OCI-LY7 (cell line): ENCODE data around the gene UBE3D. TPM values are rescaled to one million over a fixed set of nuclear protein-coding genes. Genes with fewer than 3 reads are reported as not detected.

Source experiments
- BruUV-seq: library from RNA; stranded (reverse); fragments of 400-500 nt; replicated peaks from 2 replicates; lab custom pipeline; 2021; lab: Mats Ljungman, UMichigan
- CTCF ChIA-PET: fragments of 300-600 bp; sonication (Branson Sonifier 250); formaldehyde crosslinking; loops from one replicate; lab custom pipeline; 2022; ENCODE audit warnings: antibody characterized with exemption; ENCODE audit not compliant: unreplicated experiment; lab: Charles Lee
- POLR2A ChIA-PET: fragments of 300-600 bp; sonication (Branson Sonifier 250); formaldehyde crosslinking; loops from one replicate; lab custom pipeline; 2022; ENCODE audit warnings: antibody characterized with exemption; lab: Charles Lee
- DNase-seq: peaks from one replicate; pipeline ENCODE4 v3.0.0-alpha.2; 2015; ENCODE audit warnings: low spot score
- H2AFZ ChIP-seq: fragments of 200-600 bp; sonication (generic), shearing (Covaris generic); 2 replicates; pipeline ENCODE4 v1.6.1; 2014; ENCODE audit warnings: mild to moderate bottlenecking, antibody characterized with exemption, low read length, moderate library complexity
- H3K27ac ChIP-seq: fragments of 200-600 bp; sonication (generic); 2 replicates; pipeline ENCODE4 v1.5.1; 2014; ENCODE audit warnings: mixed run types, low read depth, mild to moderate bottlenecking, moderate library complexity, low read length, inconsistent platforms; ENCODE audit not compliant: poor library complexity, severe bottlenecking
- H3K36me3 ChIP-seq: fragments of 200-600 bp; sonication (generic); 2 replicates; pipeline ENCODE4 v1.6.1; 2014; ENCODE audit warnings: mild to moderate bottlenecking, antibody characterized with exemption, low read length, moderate library complexity, mixed read lengths; ENCODE audit not compliant: insufficient read depth
- H3K4me1 ChIP-seq: fragments of 200-600 bp; sonication (generic); 2 replicates; pipeline ENCODE4 v1.5.1; 2014; ENCODE audit warnings: mild to moderate bottlenecking, low read length; ENCODE audit not compliant: insufficient read depth, poor library complexity, severe bottlenecking
- H3K4me2 ChIP-seq: fragments of 200-600 bp; sonication (generic); 2 replicates; pipeline ENCODE4 v1.6.1; 2014; ENCODE audit warnings: mild to moderate bottlenecking, low read length
- H3K4me3 ChIP-seq: fragments of 200-600 bp; sonication (generic); 2 replicates; pipeline ENCODE4 v1.5.1; 2014; ENCODE audit warnings: mild to moderate bottlenecking, low read depth, low read length; ENCODE audit not compliant: poor library complexity, severe bottlenecking
- H3K79me2 ChIP-seq: fragments of 200-600 bp; sonication (generic); 2 replicates; pipeline ENCODE4 v1.6.1; 2016; ENCODE audit warnings: low read depth, mild to moderate bottlenecking, low read length, moderate library complexity, mixed read lengths; ENCODE audit not compliant: insufficient read depth
- H3K9me2 ChIP-seq: fragments of 200-600 bp; sonication (generic); 2 replicates; pipeline ENCODE4 v1.6.1; 2016; ENCODE audit warnings: mild to moderate bottlenecking, low read length, mixed read lengths; ENCODE audit not compliant: insufficient read depth
- H3K9me3 ChIP-seq: fragments of 200-600 bp; sonication (generic); 2 replicates; pipeline ENCODE4 v1.6.1; 2014; ENCODE audit warnings: mild to moderate bottlenecking, mixed run types, low read length, mixed read lengths
- H4K20me1 ChIP-seq: fragments of 200-600 bp; sonication (generic); 2 replicates; pipeline ENCODE4 v1.6.1; 2014; ENCODE audit warnings: mild to moderate bottlenecking, antibody characterized with exemption, low read length, moderate library complexity, mixed read lengths; ENCODE audit not compliant: insufficient read depth
- EZH2phosphoT487 ChIP-seq: fragments of 200-600 bp; sonication (generic); IDR thresholded peaks from 2 replicates; pipeline ENCODE4 v1.6.1; 2018; ENCODE audit warnings: low read depth, borderline replicate concordance, mild to moderate bottlenecking, mixed run types, antibody characterized with exemption, low read length, moderate library complexity, mixed read lengths
- intact Hi-C: fragments of 100-400 bp; cut with micrococcal nuclease; formaldehyde crosslinking; loops from one replicate; pipeline ENCODE4 v1.10.0; 2022; ENCODE audit not compliant: unreplicated experiment
- total RNA-seq, 2 experiments: library from RNA; depleted of rRNA in 1 of 2; stranded (reverse); fragments of >200 nt in 1 of 2; shearing (Covaris generic) in 1 of 2; gene quantifications; 2 replicates each; pipeline ENCODE4 v1.2.3, GENCODE V29; 2014 to 2022
- TF ChIP-seq, protein P1 (sequence below): fragments of 200-600 bp; sonication (generic); conservative IDR thresholded peaks from 2 replicates; pipeline ENCODE4 v1.5.1; 2014; ENCODE audit warnings: mild to moderate bottlenecking, antibody characterized with exemption, low read length, moderate library complexity, mixed read lengths

Gene UBE3D
- total RNA-seq, 2 experiments from 2014 or later: 11.0 to 15.1 TPM

DNA sequence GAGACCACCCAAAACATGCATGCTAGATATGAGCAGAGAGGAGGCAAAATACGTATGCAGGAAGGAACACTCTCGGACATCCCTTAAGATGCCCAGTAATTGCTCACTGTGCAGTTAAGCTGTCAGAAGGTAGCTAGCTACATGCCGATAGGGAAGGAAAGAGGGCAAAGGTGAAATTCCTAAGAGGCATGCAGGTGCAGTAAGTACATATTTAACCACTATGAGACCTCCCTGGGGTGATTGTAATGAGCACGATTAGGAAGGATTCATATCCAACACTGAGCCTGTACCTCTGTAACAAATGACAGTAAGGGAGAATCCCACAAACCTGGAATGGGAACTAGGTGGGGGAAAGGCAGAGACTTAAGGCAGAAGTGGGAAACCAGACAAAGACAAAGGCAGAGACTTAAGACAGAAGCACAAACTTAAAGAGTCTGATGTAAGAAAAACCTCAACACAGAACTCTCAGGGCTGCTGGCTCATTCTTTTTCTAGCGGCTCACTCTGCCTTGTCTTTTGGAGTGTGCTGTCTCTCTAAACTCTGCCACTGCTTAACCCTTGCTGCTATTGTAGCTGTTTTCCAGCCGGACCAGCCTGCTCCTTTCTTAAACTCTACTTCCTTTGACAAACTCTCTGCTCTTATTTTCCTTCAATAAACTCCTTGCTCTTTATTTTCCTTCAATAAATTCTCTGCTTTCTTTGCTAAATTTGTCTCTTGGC lies 148.1 kb downstream of the UBE3D start:
- no peaks in the 10 kb centered on the region for H3K79me2 ChIP-seq
- no peak for DNase-seq
- no peaks in the 10 kb centered on the region for H3K36me3 ChIP-seq
- H3K27ac ChIP-seq: no peak overlapping the region
- no peak overlapping the region for H2AFZ ChIP-seq
- CTCF ChIA-PET: no interaction called here
- H4K20me1 ChIP-seq: no peaks in the 10 kb centered on the region
- H3K9me2 ChIP-seq: no peaks in the 10 kb centered on the region
- no TSS peak for BruUV-seq
- no peak for TF ChIP-seq EZH2phosphoT487
- TF ChIP-seq, protein P1, sequence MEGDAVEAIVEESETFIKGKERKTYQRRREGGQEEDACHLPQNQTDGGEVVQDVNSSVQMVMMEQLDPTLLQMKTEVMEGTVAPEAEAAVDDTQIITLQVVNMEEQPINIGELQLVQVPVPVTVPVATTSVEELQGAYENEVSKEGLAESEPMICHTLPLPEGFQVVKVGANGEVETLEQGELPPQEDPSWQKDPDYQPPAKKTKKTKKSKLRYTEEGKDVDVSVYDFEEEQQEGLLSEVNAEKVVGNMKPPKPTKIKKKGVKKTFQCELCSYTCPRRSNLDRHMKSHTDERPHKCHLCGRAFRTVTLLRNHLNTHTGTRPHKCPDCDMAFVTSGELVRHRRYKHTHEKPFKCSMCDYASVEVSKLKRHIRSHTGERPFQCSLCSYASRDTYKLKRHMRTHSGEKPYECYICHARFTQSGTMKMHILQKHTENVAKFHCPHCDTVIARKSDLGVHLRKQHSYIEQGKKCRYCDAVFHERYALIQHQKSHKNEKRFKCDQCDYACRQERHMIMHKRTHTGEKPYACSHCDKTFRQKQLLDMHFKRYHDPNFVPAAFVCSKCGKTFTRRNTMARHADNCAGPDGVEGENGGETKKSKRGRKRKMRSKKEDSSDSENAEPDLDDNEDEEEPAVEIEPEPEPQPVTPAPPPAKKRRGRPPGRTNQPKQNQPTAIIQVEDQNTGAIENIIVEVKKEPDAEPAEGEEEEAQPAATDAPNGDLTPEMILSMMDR: no peak
- no peaks in the 10 kb centered on the region for H3K9me3 ChIP-seq
- no peak overlapping the region for H3K4me2 ChIP-seq
- H3K4me1 ChIP-seq: no peaks in the 10 kb centered on the region
- intact Hi-C loops: no loop called here
- POLR2A ChIA-PET: interaction anchor here (0.5 to 1.3 kb wide), 4 partner anchors 12 to 1487 kb away, joined by 3 to 4 read pairs (median 3); no protein-coding TSS in a partner anchor
- no peak overlapping the region for H3K4me3 ChIP-seq

GRCh38 chr6:82915666-82916065 lies 150.0 kb downstream of the UBE3D start:
- DNase-seq: no peak
- Histone ChIP-seq H3K9me3 (no peaks in the 10 kb centered on the region), H4K20me1 (no peaks in the 10 kb centered on the region), H3K36me3 (no peaks in the 10 kb centered on the region), H2AFZ (no peak overlapping the region), H3K9me2 (no peaks in the 10 kb centered on the region), H3K27ac (no peak overlapping the region), H3K4me2 (no peak overlapping the region), H3K79me2 (no peaks in the 10 kb centered on the region), H3K4me3 (no peak overlapping the region), H3K4me1 (no peaks in the 10 kb centered on the region)
- CTCF ChIA-PET: no interaction called here
- POLR2A ChIA-PET: interaction anchor here (0.9 kb wide), 1 partner anchor 9 kb away, joined by 3 read pairs; no protein-coding TSS in a partner anchor
- TF ChIP-seq, protein P1: no peak
- TF ChIP-seq EZH2phosphoT487: no peak
- intact Hi-C loops: no loop called here
- BruUV-seq: no TSS peak

GRCh38 chr6:82914511-82914910 lies 151.1 kb downstream of the UBE3D start:
- Histone ChIP-seq H2AFZ (no peak overlapping the region), H4K20me1 (no peaks in the 10 kb centered on the region), H3K4me1 (no peaks in the 10 kb centered on the region), H3K36me3 (no peaks in the 10 kb centered on the region), H3K27ac (no peak overlapping the region), H3K79me2 (no peaks in the 10 kb centered on the region), H3K4me2 (no peak overlapping the region), H3K9me2 (no peaks in the 10 kb centered on the region), H3K4me3 (no peak overlapping the region), H3K9me3 (no peaks in the 10 kb centered on the region)
- no peak for DNase-seq
- ChIA-PET POLR2A (no interaction called here), CTCF (no interaction called here)
- intact Hi-C loops: no loop called here
- no TSS peak for BruUV-seq
- no peak for TF ChIP-seq EZH2phosphoT487
- TF ChIP-seq, protein P1: no peak
